H1 (cell line): ENCODE data around the gene PEX5L. TPM values are rescaled to one million over a fixed set of nuclear protein-coding genes. Genes with fewer than 3 reads are reported as not detected.

Experiments used
- CTCF ChIA-PET: fragments of 300-600 bp; sonication (Branson Sonifier 250); formaldehyde crosslinking; loops from one replicate; lab custom pipeline; 2021; ENCODE audit not compliant: partially characterized antibody; lab: Charles Lee
- POLR2A ChIA-PET: fragments of 300-600 bp; sonication (Branson Sonifier 250); formaldehyde crosslinking; loops from one replicate; lab custom pipeline; 2021; ENCODE audit warnings: inconsistent platforms; ENCODE audit not compliant: partially characterized antibody; lab: Charles Lee
- DNase-seq, 2 experiments: peaks; one replicate each; pipeline versions ENCODE4 v3.0.0 to v3.0.0-alpha.2; 2010 to 2022; ENCODE audit warnings: low spot score in 2 of 2, low read depth in 1 of 2, mixed read lengths in 1 of 2
- FAIRE-seq: peaks from 2 replicates; lab custom pipeline; 2011; peaks lifted over from hg19 to GRCh38; lab: Jason Lieb, UNC
- H2AFZ ChIP-seq: 2 replicates; pipeline ENCODE4 v1.8.1; 2012; ENCODE audit warnings: low read length, inconsistent platforms
- H2AK5ac ChIP-seq: 2 replicates; pipeline ENCODE4 v1.6.1; 2013; ENCODE audit warnings: low read depth, low read length
- H2BK120ac ChIP-seq: replicated peaks from 2 replicates; pipeline ENCODE3; 2013; ENCODE audit warnings: low read depth, low read length, inconsistent platforms
- H2BK12ac ChIP-seq: 2 replicates; pipeline ENCODE4 v1.6.1; 2013; ENCODE audit warnings: low read depth, low read length
- H2BK15ac ChIP-seq: 2 replicates; pipeline ENCODE4 v1.6.1; 2013; ENCODE audit warnings: low read length
- H2BK20ac ChIP-seq: 2 replicates; pipeline ENCODE4 v1.6.1; 2013; ENCODE audit warnings: low read length
- H2BK5ac ChIP-seq: 2 replicates; pipeline ENCODE4 v1.6.1; 2013; ENCODE audit warnings: low read depth, low read length
- H3K14ac ChIP-seq: 2 replicates; pipeline ENCODE4 v1.6.1; 2013; ENCODE audit warnings: inconsistent platforms; ENCODE audit not compliant: insufficient read length
- H3K18ac ChIP-seq: 2 replicates; pipeline ENCODE4 v1.6.1; 2013; ENCODE audit warnings: low read length; ENCODE audit errors: extremely low read depth
- H3K23ac ChIP-seq: 2 replicates; pipeline ENCODE4 v1.6.1; 2013; ENCODE audit warnings: inconsistent platforms; ENCODE audit not compliant: insufficient read length
- H3K23me2 ChIP-seq: 2 replicates; pipeline ENCODE4 v1.6.1; 2013; ENCODE audit warnings: low read depth, low read length
- H3K27ac ChIP-seq: 2 replicates; pipeline ENCODE4 v1.6.1; 2011; ENCODE audit warnings: low read depth, low read length, inconsistent platforms
- H3K27me3 ChIP-seq, 4 experiments: replicated peaks in 1 of 4; 1 replicate in 1 of 4; 2 replicates in 3 of 4; pipeline versions ENCODE4 v1.6.1 to v1.8.1; 2011 to 2013; ENCODE audit warnings: low read length in 3 of 4, mild to moderate bottlenecking in 3 of 4, inconsistent platforms in 2 of 4, mixed read lengths in 2 of 4, moderate library complexity in 1 of 4; ENCODE audit not compliant: control insufficient read depth in 3 of 4, insufficient read depth in 3 of 4; ENCODE audit errors: extremely low read depth in 1 of 4
- H3K36me3 ChIP-seq, 4 experiments: 2 replicates each; pipeline versions ENCODE4 v1.6.1 to v1.8.1; 2011 to 2013; ENCODE audit warnings: mild to moderate bottlenecking in 4 of 4, low read length in 3 of 4, moderate library complexity in 2 of 4, control low read depth in 1 of 4, inconsistent platforms in 1 of 4; ENCODE audit not compliant: insufficient read depth in 4 of 4, control insufficient read depth in 2 of 4
- H3K4ac ChIP-seq: replicated peaks from 2 replicates; pipeline ENCODE3; 2013; ENCODE audit warnings: low read length, low read depth, mixed read lengths, inconsistent platforms; ENCODE audit not compliant: insufficient read length
- H3K4me1 ChIP-seq, 4 experiments: replicated peaks in 1 of 4; 1 replicate in 1 of 4; 2 replicates in 3 of 4; pipeline versions ENCODE4 v1.6.1 to v1.8.1; 2011 to 2013; ENCODE audit warnings: low read length in 3 of 4, inconsistent platforms in 2 of 4, mixed read lengths in 1 of 4; ENCODE audit not compliant: insufficient read depth in 4 of 4, control insufficient read depth in 3 of 4
- H3K4me2 ChIP-seq, 2 experiments: 2 replicates each; pipeline versions ENCODE4 v1.6.1 to v1.8.1; 2011 to 2013; ENCODE audit warnings: low read depth in 2 of 2, low read length in 2 of 2, control low read depth in 1 of 2, inconsistent platforms in 1 of 2, mild to moderate bottlenecking in 1 of 2; ENCODE audit not compliant: insufficient read depth in 1 of 2
- H3K4me3 ChIP-seq, 4 experiments: fragments of 200-600, 300-600 bp in 1 of 4; sonication (generic), shearing (Covaris generic), sonication (Bioruptor Twin) in 1 of 4; 2 replicates each; pipeline versions ENCODE4 v1.5.1 to v1.8.1; 2011 to 2016; ENCODE audit warnings: low read length in 4 of 4, low read depth in 3 of 4, control low read depth in 2 of 4, inconsistent platforms in 2 of 4, mild to moderate bottlenecking in 2 of 4, mixed read lengths in 1 of 4, moderate library complexity in 1 of 4; ENCODE audit not compliant: insufficient read depth in 2 of 4; ENCODE audit errors: extremely low read depth in 1 of 4
- H3K56ac ChIP-seq: replicated peaks from 2 replicates; pipeline ENCODE3; 2013; ENCODE audit warnings: low read depth, mild to moderate bottlenecking, mixed read lengths, low read length, inconsistent platforms; ENCODE audit not compliant: insufficient read length
- H3K79me1 ChIP-seq: 2 replicates; pipeline ENCODE4 v1.6.1; 2013; ENCODE audit warnings: low read depth, low read length, control low read depth
- H3K79me2 ChIP-seq, 2 experiments: 2 replicates each; pipeline versions ENCODE4 v1.6.1 to v1.8.1; 2012 to 2013; ENCODE audit warnings: low read length in 2 of 2, mild to moderate bottlenecking in 2 of 2, inconsistent platforms in 1 of 2; ENCODE audit not compliant: insufficient read depth in 2 of 2, control insufficient read depth in 1 of 2
- H3K9ac ChIP-seq, 4 experiments: replicated peaks in 1 of 4; 1 replicate in 1 of 4; 2 replicates in 3 of 4; pipeline versions ENCODE4 v1.6.1 to v1.8.1; 2011 to 2013; ENCODE audit warnings: low read depth in 3 of 4, low read length in 3 of 4, control low read depth in 2 of 4, mild to moderate bottlenecking in 2 of 4, moderate library complexity in 2 of 4, inconsistent platforms in 1 of 4; ENCODE audit errors: extremely low read depth in 1 of 4
- H3K9me3 ChIP-seq, 2 experiments: 2 replicates each; pipeline versions ENCODE4 v1.6.1 to v1.8.1; 2012 to 2013; ENCODE audit warnings: mild to moderate bottlenecking in 2 of 2, moderate library complexity in 2 of 2, control low read depth in 1 of 2, inconsistent platforms in 1 of 2, low read depth in 1 of 2, low read length in 1 of 2, mixed read lengths in 1 of 2; ENCODE audit not compliant: insufficient read depth in 2 of 2
- H4K20me1 ChIP-seq, 2 experiments: replicated peaks in 1 of 2; 2 replicates each; pipeline versions ENCODE3 to v1.8.1; 2011 to 2013; ENCODE audit warnings: inconsistent platforms in 2 of 2, low read length in 2 of 2, mild to moderate bottlenecking in 1 of 2; ENCODE audit not compliant: insufficient read depth in 2 of 2, control insufficient read depth in 1 of 2
- H4K5ac ChIP-seq: 2 replicates; pipeline ENCODE4 v1.6.1; 2013; ENCODE audit warnings: low read length, low read depth, mixed read lengths, inconsistent platforms; ENCODE audit not compliant: insufficient read length
- H4K8ac ChIP-seq: 2 replicates; pipeline ENCODE4 v1.8.0; 2013; ENCODE audit warnings: mild to moderate bottlenecking, moderate library complexity, low read length, inconsistent platforms; ENCODE audit not compliant: insufficient read depth; ENCODE audit errors: extremely low read depth
- H4K91ac ChIP-seq: replicated peaks from 2 replicates; pipeline ENCODE3; 2013; ENCODE audit warnings: low read length, mixed read lengths, inconsistent platforms; ENCODE audit not compliant: insufficient read length
- ASH2L ChIP-seq: fragments of 200-600, 300-600 bp; sonication (generic); IDR thresholded peaks from one replicate; pipeline ENCODE4 v1.7.1; 2017; ENCODE audit warnings: low read length
- BCL11A ChIP-seq, 2 experiments: IDR thresholded peaks; one replicate each; pipeline ENCODE4 v1.6.1; 2011; ENCODE audit warnings: low read depth in 2 of 2, low read length in 2 of 2, mild to moderate bottlenecking in 2 of 2
- CBX8 ChIP-seq: fragments of 300-800, 300-1000 bp; sonication (generic); IDR thresholded peaks from 2 replicates; pipeline ENCODE4 v1.7.1; 2016; ENCODE audit warnings: low read depth, low read length, borderline replicate concordance
- EGR1 ChIP-seq: IDR thresholded peaks from 2 replicates; pipeline ENCODE4 v1.6.1; 2011; ENCODE audit warnings: low read depth, low read length, borderline replicate concordance
- EP300 ChIP-seq, 2 experiments: IDR thresholded peaks; 1 replicate in 1 of 2; 2 replicates in 1 of 2; pipeline ENCODE4 v1.6.1; 2011 to 2012; ENCODE audit warnings: low read depth in 2 of 2, low read length in 2 of 2, mild to moderate bottlenecking in 2 of 2, borderline replicate concordance in 1 of 2, inconsistent platforms in 1 of 2, moderate library complexity in 1 of 2
- FOSL1 ChIP-seq: IDR thresholded peaks from 2 replicates; pipeline ENCODE4 v1.6.1; 2011; ENCODE audit warnings: mild to moderate bottlenecking, low read depth, low read length, moderate library complexity; ENCODE audit not compliant: insufficient read depth
- NANOG ChIP-seq: IDR thresholded peaks from 2 replicates; pipeline ENCODE4 v1.6.1; 2011; ENCODE audit warnings: low read length, low read depth, mild to moderate bottlenecking, inconsistent platforms; ENCODE audit not compliant: insufficient read depth, poor library complexity, severe bottlenecking
- POLR2A ChIP-seq, 2 experiments: IDR thresholded peaks; 1 replicate in 1 of 2; 2 replicates in 1 of 2; pipeline ENCODE4 v1.6.1; 2011; ENCODE audit warnings: low read depth in 2 of 2, low read length in 2 of 2, mild to moderate bottlenecking in 2 of 2; ENCODE audit errors: control extremely low read depth in 1 of 2
- RXRA ChIP-seq: IDR thresholded peaks from 2 replicates; pipeline ENCODE4 v1.6.1; 2011; ENCODE audit warnings: low read depth, mild to moderate bottlenecking, low read length, moderate library complexity; ENCODE audit not compliant: insufficient read depth
- SP2 ChIP-seq: IDR thresholded peaks from 2 replicates; pipeline ENCODE4 v1.6.1; 2012; ENCODE audit warnings: mild to moderate bottlenecking, low read length, inconsistent platforms
- SP4 ChIP-seq: IDR thresholded peaks from 2 replicates; pipeline ENCODE4 v1.6.1; 2012; ENCODE audit warnings: low read length, inconsistent platforms
- TBP ChIP-seq: IDR thresholded peaks from 2 replicates; pipeline ENCODE4 v1.6.1; 2011; ENCODE audit warnings: low read depth, low read length, improper control_type of control experiment
- WGBS, 2 experiments: shearing (Covaris generic) in 1 of 2; methylation state at CpG; one replicate each; pipeline versions ENCODE4 v1.1.6 to v1.1.7; 2013 to 2015; ENCODE audit warnings: low lambda C conversion rate in 2 of 2, mixed read lengths in 2 of 2, inconsistent platforms in 1 of 2, low coverage in 1 of 2, missing lambda C conversion rate in 1 of 2; ENCODE audit not compliant: insufficient replicate concordance in 2 of 2, insufficient coverage in 1 of 2, insufficient read length in 1 of 2; ENCODE audit errors: extremely low coverage in 1 of 2, missing lambda C conversion rate in 1 of 2; 5-methylcytosine and 5-hydroxymethylcytosine counted together
- polyA plus RNA-seq, 7 experiments: library from polyadenylated mRNA; depleted of rRNA in 3 of 7; stranded (reverse) in 5 of 7; unstranded in 2 of 7; fragments of >200 nt in 5 of 7; fragments of 200-250 nt in 2 of 7; gene quantifications; 1 replicate in 5 of 7; 2 replicates in 1 of 7; 4 replicates in 1 of 7; pipeline versions ENCODE4 v1.2.1 to v1.2.3, GENCODE V29; 2011 to 2013; ENCODE audit warnings: missing spikeins in 2 of 7, mixed read lengths in 2 of 7
- total RNA-seq: library from RNA; stranded (reverse); fragmentation: NEBNext Ultra II Directional; extraction: Animal tissue kit (Norgen Biotek cat#: 25700); gene quantifications from 2 replicates; pipeline ENCODE4 v1.2.1, GENCODE V29; 2021
- TF ChIP-seq, protein P1 (sequence below): IDR thresholded peaks from 2 replicates; pipeline ENCODE4 v1.6.1; 2012; ENCODE audit warnings: inconsistent platforms

PEX5L gene
- total and polyA plus RNA-seq, 2 of the 8 experiments (the other 6 are each of a cell fraction or from before 2014, with no cell fraction given), result 0.80 to 4.2 TPM

DNA sequence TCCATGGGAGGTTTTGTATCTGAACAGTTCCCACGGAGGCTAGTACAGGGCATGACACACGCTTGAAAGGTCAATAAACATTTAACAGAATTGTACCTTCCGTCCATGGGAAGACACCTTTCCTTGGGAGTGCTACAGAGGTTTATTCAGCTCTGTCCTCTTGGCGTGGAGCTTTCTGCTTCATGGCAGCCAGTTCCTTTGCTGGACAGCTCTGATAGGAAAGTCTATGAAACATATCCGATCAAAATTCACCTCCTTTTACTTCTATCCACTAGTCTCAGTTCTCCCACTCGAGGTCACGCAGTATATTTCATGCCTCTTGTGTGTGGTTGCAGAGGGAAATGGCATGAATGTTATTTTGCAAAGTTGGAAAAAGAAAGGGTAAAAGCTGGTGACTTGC is 91.2 kb downstream of the PEX5L start:
- Histone ChIP-seq H2AK5ac (no peak overlapping the region), H3K4me3 (no peak overlapping the region), H3K23ac (no peak overlapping the region), H3K18ac (no peak overlapping the region), H3K56ac (no peak overlapping the region), H2BK5ac (no peak overlapping the region)
- CTCF ChIA-PET, result interaction anchor here (0.8 to 2.8 kb wide), 3 partner anchors 10 to 185 kb away, joined by 3 to 12 read pairs (median 3); no protein-coding TSS in a partner anchor
- TF ChIP-seq CBX8 (no peak), NANOG (no peak), ASH2L (no peak), POLR2A (IDR thresholded peaks at IDR 0.05; ENCODE audit: control extremely low read depth in 1 of 2, low read depth in 2 of 2, low read length in 2 of 2) (no peak), BCL11A (IDR thresholded peaks at IDR 0.05; ENCODE audit: low read depth in 2 of 2, low read length in 2 of 2) (no peak), SP4 (no peak), FOSL1 (no peak), RXRA (no peak), EP300 (IDR thresholded peaks at IDR 0.05; ENCODE audit: borderline replicate concordance in 1 of 2, low read depth in 2 of 2, low read length in 2 of 2) (no peak), EGR1 (no peak), SP2 (no peak), TBP (no peak)
- TF ChIP-seq, protein P1, sequence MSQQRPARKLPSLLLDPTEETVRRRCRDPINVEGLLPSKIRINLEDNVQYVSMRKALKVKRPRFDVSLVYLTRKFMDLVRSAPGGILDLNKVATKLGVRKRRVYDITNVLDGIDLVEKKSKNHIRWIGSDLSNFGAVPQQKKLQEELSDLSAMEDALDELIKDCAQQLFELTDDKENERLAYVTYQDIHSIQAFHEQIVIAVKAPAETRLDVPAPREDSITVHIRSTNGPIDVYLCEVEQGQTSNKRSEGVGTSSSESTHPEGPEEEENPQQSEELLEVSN, result no peak
- TF ChIP-seq, all 59 proteins: peak for 0
- Histone ChIP-seq H3K4me2 (no peak overlapping the region), H4K8ac (no peak overlapping the region), H4K91ac (no peak overlapping the region), H4K20me1 (no peaks in the 10 kb centered on the region), H3K79me1 (no peaks in the 10 kb centered on the region), H3K4me1 (peaks cover 4 to 14% (median 7%) of the 10 kb centered on the region in 4 experiments; a peak in 6 of 7 replicates), H2BK15ac (no peak overlapping the region), H3K36me3 (no peaks in the 10 kb centered on the region), H2BK120ac (no peak overlapping the region), H2BK20ac (no peak overlapping the region), H3K4ac (no peak overlapping the region), H3K27ac (no peak overlapping the region), H3K9me3 (no peaks in the 10 kb centered on the region), H3K9ac (no peak overlapping the region), H3K23me2 (no peaks in the 10 kb centered on the region), H2AFZ (no peak overlapping the region), H3K14ac (no peak overlapping the region), H3K79me2 (no peaks in the 10 kb centered on the region), H2BK12ac (no peak overlapping the region), H4K5ac (no peak overlapping the region), H3K27me3 (no peaks in the 10 kb centered on the region)
- POLR2A ChIA-PET, result interaction anchor here (1.0 to 1.3 kb wide), 2 partner anchors 9 to 12 kb away, joined by 3 to 5 read pairs; no protein-coding TSS in a partner anchor
- DNase-seq (no peak), FAIRE-seq (no peak)
- 82% methylated on average over 7 of the region's 7 CpGs; no CpG with 5 or more reads in 1 of the 2 experiments for WGBS, 2 experiments
